Measurements from ENCODE around the gene TUBA1C. TPM values are rescaled to one million over a fixed set of nuclear protein-coding genes. Genes with fewer than 3 reads are reported as not detected.
"Not testable (repeated sequence)": the region's sequence is repeated elsewhere in the genome, so short reads cannot be mapped to it uniquely, and the experiment has no call there.

TUBA1C gene
- total and polyA plus RNA-seq, 11 donors, result 35.2 to 554 (median 68.8) TPM

DNA sequence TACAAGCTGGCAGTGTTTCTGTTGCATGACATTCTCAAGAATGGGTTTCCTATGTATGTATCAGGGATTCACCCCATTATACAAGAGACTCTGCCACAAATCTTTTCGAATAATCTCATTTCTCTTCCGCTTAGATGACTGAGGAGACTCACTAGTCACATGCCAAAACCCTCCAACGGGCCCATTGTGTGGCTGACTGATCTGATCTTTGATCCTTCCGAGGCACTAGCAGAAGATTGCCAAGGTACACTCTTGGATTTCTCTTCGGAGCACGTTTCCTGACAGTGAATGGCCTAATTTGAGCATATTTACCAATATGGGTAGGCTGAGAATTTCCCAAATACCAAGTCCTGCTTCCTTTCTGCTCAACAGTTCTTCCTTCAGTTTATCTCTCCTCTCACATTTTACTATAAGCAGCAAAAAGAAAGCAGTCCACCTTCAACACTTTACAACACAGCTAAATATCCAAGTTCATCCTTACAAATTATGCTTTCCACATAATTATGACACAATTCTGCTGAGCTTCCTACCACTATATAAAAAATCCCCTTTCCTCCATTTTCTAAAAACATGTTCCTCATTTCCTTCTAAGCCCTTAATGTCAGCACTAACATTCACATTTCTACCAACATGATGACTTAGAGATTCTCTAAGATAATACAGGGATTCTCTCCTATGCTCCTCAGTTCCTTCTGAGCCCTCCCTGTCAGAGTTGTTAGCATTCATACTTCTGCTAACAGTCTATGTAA lies 41.1 kb downstream of the TUBA1C start:
- Histone ChIP-seq H3K27me3 (peaks cover 0 to 64% (median 10%) of the 10 kb centered on the region in 9 donors), H3K9me3 (no peaks in the 10 kb centered on the region), H3K4me1 (no peaks in the 10 kb centered on the region), H3K36me3 (no peaks in the 10 kb centered on the region), H3K27ac (no peak overlapping the region), H3K4me3 (no peak overlapping the region)
- ATAC-seq, result no peak
- intact Hi-C loops (cut with DNase I), result no loop called here
- TF ChIP-seq POLR2A (IDR thresholded peaks at IDR 0.05), result no peak
- TF ChIP-seq, protein P1, sequence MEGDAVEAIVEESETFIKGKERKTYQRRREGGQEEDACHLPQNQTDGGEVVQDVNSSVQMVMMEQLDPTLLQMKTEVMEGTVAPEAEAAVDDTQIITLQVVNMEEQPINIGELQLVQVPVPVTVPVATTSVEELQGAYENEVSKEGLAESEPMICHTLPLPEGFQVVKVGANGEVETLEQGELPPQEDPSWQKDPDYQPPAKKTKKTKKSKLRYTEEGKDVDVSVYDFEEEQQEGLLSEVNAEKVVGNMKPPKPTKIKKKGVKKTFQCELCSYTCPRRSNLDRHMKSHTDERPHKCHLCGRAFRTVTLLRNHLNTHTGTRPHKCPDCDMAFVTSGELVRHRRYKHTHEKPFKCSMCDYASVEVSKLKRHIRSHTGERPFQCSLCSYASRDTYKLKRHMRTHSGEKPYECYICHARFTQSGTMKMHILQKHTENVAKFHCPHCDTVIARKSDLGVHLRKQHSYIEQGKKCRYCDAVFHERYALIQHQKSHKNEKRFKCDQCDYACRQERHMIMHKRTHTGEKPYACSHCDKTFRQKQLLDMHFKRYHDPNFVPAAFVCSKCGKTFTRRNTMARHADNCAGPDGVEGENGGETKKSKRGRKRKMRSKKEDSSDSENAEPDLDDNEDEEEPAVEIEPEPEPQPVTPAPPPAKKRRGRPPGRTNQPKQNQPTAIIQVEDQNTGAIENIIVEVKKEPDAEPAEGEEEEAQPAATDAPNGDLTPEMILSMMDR (IDR thresholded peaks at IDR 0.05), result no peak
- DNase-seq, result no peak
- 71 to 84% (median 77%) methylated on average over 6 of the region's 6 CpGs for WGBS, 4 donors

DNA sequence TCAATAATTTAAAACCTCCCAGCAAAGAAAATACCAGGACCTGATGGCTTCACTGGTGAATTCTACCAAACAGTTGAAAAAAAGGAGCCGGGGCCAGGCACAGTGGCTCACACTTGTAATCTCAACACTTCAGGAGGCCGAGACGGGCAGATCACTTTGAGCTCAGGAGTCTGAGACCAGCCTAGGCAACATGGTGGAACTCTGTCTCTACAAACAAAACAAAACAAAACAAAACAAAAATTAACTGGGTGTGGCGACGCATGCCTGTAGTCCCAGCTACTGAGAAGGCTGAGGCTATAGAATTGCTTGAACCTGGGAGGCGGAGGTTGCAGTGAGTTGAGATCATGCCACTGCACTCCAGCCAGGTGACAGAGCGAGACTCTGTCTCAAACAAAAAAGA lies 44.5 kb downstream of the TUBA1C start:
- 85 to 91% (median 89%) methylated on average over 7 of the region's 7 CpGs for WGBS, 4 donors
- Histone ChIP-seq H3K9me3 (no peaks in the 10 kb centered on the region), H3K36me3 (no peaks in the 10 kb centered on the region), H3K4me3 (no peak overlapping the region), H3K4me1 (no peaks in the 10 kb centered on the region), H3K27me3 (peaks cover 0 to 39% (median 4%) of the 10 kb centered on the region in 9 donors), H3K27ac (no peak overlapping the region)
- intact Hi-C loops (cut with DNase I), result no loop called here
- DNase-seq (no peak), ATAC-seq (no peak)
- TF ChIP-seq POLR2A (IDR thresholded peaks at IDR 0.05), result no peak
- TF ChIP-seq, protein P1 (IDR thresholded peaks at IDR 0.05), result no peak

DNA sequence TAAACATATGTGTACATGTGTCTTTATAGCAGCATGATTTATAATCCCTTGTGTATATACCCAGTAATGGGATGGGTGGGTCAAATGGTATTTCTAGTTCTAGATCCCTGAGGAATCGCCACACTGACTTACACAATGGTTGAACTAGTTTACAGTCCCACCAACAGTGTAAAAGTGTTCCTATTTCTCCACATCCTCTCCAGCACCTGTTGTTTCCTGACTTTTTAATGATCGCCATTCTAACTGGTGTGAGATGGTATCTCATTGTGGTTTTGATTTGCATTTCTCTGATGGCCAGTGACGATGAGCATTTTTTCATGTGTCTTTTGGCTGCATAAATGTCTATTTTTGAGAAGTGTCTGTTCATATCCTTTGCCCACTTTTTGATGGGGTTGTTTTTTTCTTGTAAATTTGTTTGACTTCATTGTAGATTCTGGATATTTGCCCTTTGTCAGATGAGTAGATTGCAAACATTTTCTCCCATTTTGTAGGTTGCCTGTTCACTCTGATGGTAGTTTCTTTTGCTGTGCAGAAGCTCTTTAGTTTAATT lies 45.6 kb downstream of the TUBA1C start:
- DNase-seq; H3K27ac ChIP-seq; H3K4me3 ChIP-seq; ATAC-seq; H3K9me3 ChIP-seq; intact Hi-C loops (cut with DNase I); H3K36me3 ChIP-seq; H3K4me1 ChIP-seq: not testable (repeated sequence)
- peaks cover 0 to 37% (median 4%) of the 10 kb centered on the region in 9 donors for H3K27me3 ChIP-seq
- 56 to 87% (median 71%) methylated on average over 2 to 3 of the region's 3 CpGs for WGBS, 4 donors

DNA sequence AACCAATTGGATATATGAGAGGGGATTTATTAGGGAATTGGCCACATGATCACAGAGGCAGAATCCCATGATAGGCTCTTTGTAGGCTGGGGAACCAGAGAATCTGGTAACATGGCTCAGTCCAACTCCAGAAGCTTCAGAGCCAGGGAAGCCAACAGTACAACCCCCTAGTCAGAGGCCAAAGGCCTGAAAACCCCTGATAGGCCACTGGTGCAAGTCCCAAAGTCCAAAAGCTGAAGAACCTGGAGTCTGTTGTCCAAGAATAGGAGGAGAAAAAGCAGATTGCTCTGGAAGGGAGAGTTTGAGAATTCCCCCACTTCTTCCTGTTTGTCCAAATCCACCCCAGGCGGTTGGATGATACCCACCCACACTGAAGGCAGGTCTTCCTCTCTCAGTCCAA lies 49.9 kb downstream of the TUBA1C start:
- Histone ChIP-seq H3K27me3 (peaks cover 0 to 5% (median 0%) of the 10 kb centered on the region in 9 donors), H3K4me1 (no peaks in the 10 kb centered on the region), H3K27ac (no peak overlapping the region), H3K4me3 (no peak overlapping the region), H3K36me3 (no peaks in the 10 kb centered on the region), H3K9me3 (no peaks in the 10 kb centered on the region)
- WGBS, 4 donors, result 71 to 90% (median 77%) methylated on average over 1 of the region's 1 CpG
- ATAC-seq (no peak), DNase-seq (no peak)
- TF ChIP-seq, protein P1 (IDR thresholded peaks at IDR 0.05), result no peak
- no peak for TF ChIP-seq POLR2A (IDR thresholded peaks at IDR 0.05)
- intact Hi-C loops (cut with DNase I), result no loop called here

DNA sequence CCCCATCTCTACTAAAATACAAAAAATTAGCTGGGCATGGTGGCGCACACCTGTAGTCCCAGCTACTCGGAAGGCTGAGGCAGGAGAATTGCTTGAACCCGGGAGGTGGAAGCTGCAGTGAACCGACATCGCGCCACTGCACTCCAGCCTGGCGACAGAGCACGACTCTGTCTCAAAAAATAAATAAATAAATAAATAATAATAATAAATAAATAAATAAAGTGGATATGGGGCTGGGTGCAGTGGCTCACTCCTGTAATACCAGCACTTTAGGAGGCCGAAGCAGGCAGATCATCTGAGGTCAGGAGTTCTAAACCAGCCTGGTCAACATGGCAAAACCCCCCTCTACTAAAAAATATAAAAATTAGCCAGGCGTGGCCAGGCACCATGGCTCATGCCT lies 52.2 kb downstream of the TUBA1C start:
- H3K27ac ChIP-seq; DNase-seq; H3K4me1 ChIP-seq; H3K27me3 ChIP-seq; intact Hi-C loops (cut with DNase I); H3K4me3 ChIP-seq; H3K36me3 ChIP-seq; ATAC-seq; H3K9me3 ChIP-seq: not testable (repeated sequence)
- 94 to 96% (median 95%) methylated on average over 10 of the region's 10 CpGs for WGBS, 4 donors

DNA sequence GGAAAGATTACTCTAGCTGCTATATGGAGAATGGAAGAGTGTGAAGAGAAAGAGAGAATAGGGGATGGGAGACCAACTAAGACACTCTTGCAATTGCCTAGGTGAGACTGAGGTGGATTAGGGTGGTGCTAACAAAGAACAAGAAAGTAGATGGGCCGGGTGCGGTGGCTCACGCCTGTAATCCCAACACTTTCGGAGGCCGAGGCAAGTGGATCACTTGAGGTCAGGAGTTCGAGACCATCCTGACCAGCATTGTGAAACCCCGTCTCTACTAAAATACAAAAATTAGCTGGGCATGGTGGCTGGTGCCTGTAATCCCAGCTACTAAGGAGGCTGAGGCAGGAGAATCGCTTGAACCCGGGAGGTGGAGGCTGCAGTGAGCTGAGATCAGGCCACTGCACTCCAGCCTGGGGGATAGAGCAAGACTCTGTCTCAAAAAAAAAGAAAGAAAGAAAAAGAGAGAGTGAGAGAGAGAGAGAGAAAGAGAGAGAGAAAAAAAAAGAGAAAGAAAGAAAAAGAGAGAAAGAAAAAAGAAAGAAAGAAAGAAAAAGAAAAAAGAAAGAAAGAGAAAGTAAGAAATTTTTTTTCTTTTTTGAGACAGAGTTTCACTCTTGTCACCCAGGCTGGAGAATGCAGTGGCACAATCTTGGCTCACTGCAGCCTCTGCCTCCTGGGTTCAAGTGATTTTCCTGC lies 55.7 kb downstream of the TUBA1C start:
- 86 to 95% (median 93%) methylated on average over 9 of the region's 9 CpGs for WGBS, 4 donors
- H3K36me3 ChIP-seq; H3K27ac ChIP-seq; H3K27me3 ChIP-seq; H3K9me3 ChIP-seq; intact Hi-C loops (cut with DNase I); H3K4me3 ChIP-seq; DNase-seq; ATAC-seq: not testable (repeated sequence)
- H3K4me1 ChIP-seq, result peaks cover 0 to 16% (median 9%) of the 10 kb centered on the region in 12 donors
